ENCODE measurements around the gene SOX6. TPM values are rescaled to one million over a fixed set of nuclear protein-coding genes. Genes with fewer than 3 reads are reported as not detected.

Gene SOX6
- total RNA-seq, 1 donor from 2014 or later, result 13.2 TPM

GRCh38 chr11:16223558-16223957 lies 132.8 kb downstream of the SOX6 start:
- no peak for FAIRE-seq
- H3K4me1 Mint-ChIP-seq (ENCODE audit: low read depth, unreplicated experiment), result peaks cover 9% of the 10 kb centered on the region
- no peaks in the 10 kb centered on the region for H3K36me3 Mint-ChIP-seq (ENCODE audit: low read depth, unreplicated experiment)

GRCh38 chr11:16217631-16218030 lies 138.7 kb downstream of the SOX6 start:
- TF ChIP-seq EZH2 (IDR thresholded peaks at IDR 0.05; ENCODE audit: insufficient read depth, low read length) (no peak), CTCF (IDR thresholded peaks at IDR 0.05; ENCODE audit: insufficient read depth, low read depth, low read length) (no peak)
- no peaks in the 10 kb centered on the region for H3K27me3 Mint-ChIP-seq (ENCODE audit: low read depth, unreplicated experiment)
- peak; percentile 63 for DNase-seq (ENCODE audit: low read depth)

More at GRCh38 chr11:16223558-16223957, 132.8 kb downstream of the SOX6 start:
- no peak overlapping the region for H3K27ac Mint-ChIP-seq (ENCODE audit: unreplicated experiment)
- DNase-seq (ENCODE audit: low read depth), result no peak
- TF ChIP-seq EZH2 (IDR thresholded peaks at IDR 0.05; ENCODE audit: insufficient read depth, low read length) (no peak), CTCF (IDR thresholded peaks at IDR 0.05; ENCODE audit: insufficient read depth, low read depth, low read length) (no peak)
- Histone ChIP-seq H3K36me3 (ENCODE audit: insufficient read depth, low read length) (no peaks in the 10 kb centered on the region), H3K9ac (ENCODE audit: low read length) (no peak overlapping the region), H3K4me3 (ENCODE audit: insufficient read depth, low read depth, low read length) (no peak overlapping the region), H2AFZ (ENCODE audit: low read depth, low read length) (no peak overlapping the region), H4K20me1 (ENCODE audit: insufficient read depth, low read length) (no peaks in the 10 kb centered on the region), H3K9me3 (ENCODE audit: insufficient read depth, low read depth, low read length) (no peaks in the 10 kb centered on the region), H3K4me1 (ENCODE audit: insufficient read depth, low read length) (no peaks in the 10 kb centered on the region), H3K27me3 (ENCODE audit: insufficient read depth, low read length) (no peaks in the 10 kb centered on the region), H3K27ac (ENCODE audit: low read depth, low read length) (no peak overlapping the region), H3K4me2 (ENCODE audit: low read length) (no peak overlapping the region), H3K79me2 (ENCODE audit: insufficient read depth, low read length) (no peaks in the 10 kb centered on the region)
- no peaks in the 10 kb centered on the region for H3K9me3 Mint-ChIP-seq (ENCODE audit: unreplicated experiment)
- no peaks in the 10 kb centered on the region for H3K27me3 Mint-ChIP-seq (ENCODE audit: low read depth, unreplicated experiment)
- H3K4me3 Mint-ChIP-seq (ENCODE audit: unreplicated experiment), result no peak overlapping the region

GRCh38 chr11:16216831-16217230 lies 139.5 kb downstream of the SOX6 start:
- Histone ChIP-seq H3K27me3 (ENCODE audit: insufficient read depth, low read length) (no peaks in the 10 kb centered on the region), H4K20me1 (ENCODE audit: insufficient read depth, low read length) (no peaks in the 10 kb centered on the region), H3K9ac (ENCODE audit: low read length) (no peak overlapping the region), H3K9me3 (ENCODE audit: insufficient read depth, low read depth, low read length) (no peaks in the 10 kb centered on the region), H3K27ac (ENCODE audit: low read depth, low read length) (no peak overlapping the region), H3K4me2 (ENCODE audit: low read length) (no peak overlapping the region), H2AFZ (ENCODE audit: low read depth, low read length) (no peak overlapping the region), H3K79me2 (ENCODE audit: insufficient read depth, low read length) (no peaks in the 10 kb centered on the region), H3K36me3 (ENCODE audit: insufficient read depth, low read length) (no peaks in the 10 kb centered on the region), H3K4me3 (ENCODE audit: insufficient read depth, low read depth, low read length) (no peak overlapping the region), H3K4me1 (ENCODE audit: insufficient read depth, low read length) (no peaks in the 10 kb centered on the region)
- TF ChIP-seq EZH2 (IDR thresholded peaks at IDR 0.05; ENCODE audit: insufficient read depth, low read length), result no peak
- no peak for TF ChIP-seq CTCF (IDR thresholded peaks at IDR 0.05; ENCODE audit: insufficient read depth, low read depth, low read length)
- no peak for DNase-seq (ENCODE audit: low read depth)
- Mint-ChIP-seq H3K27ac (ENCODE audit: unreplicated experiment) (no peak overlapping the region), H3K9me3 (ENCODE audit: unreplicated experiment) (no peaks in the 10 kb centered on the region), H3K27me3 (ENCODE audit: low read depth, unreplicated experiment) (no peaks in the 10 kb centered on the region), H3K4me1 (ENCODE audit: low read depth, unreplicated experiment) (peaks cover 5% of the 10 kb centered on the region), H3K4me3 (ENCODE audit: unreplicated experiment) (no peak overlapping the region), H3K36me3 (ENCODE audit: low read depth, unreplicated experiment) (no peaks in the 10 kb centered on the region)
- FAIRE-seq, result no peak

More at GRCh38 chr11:16217631-16218030, 138.7 kb downstream of the SOX6 start:
- H3K36me3 ChIP-seq (ENCODE audit: insufficient read depth, low read length), result no peaks in the 10 kb centered on the region
- H3K79me2 ChIP-seq (ENCODE audit: insufficient read depth, low read length), result no peaks in the 10 kb centered on the region
- H2AFZ ChIP-seq (ENCODE audit: low read depth, low read length), result no peak overlapping the region
- Mint-ChIP-seq H3K9me3 (ENCODE audit: unreplicated experiment) (no peaks in the 10 kb centered on the region), H3K36me3 (ENCODE audit: low read depth, unreplicated experiment) (no peaks in the 10 kb centered on the region), H3K27ac (ENCODE audit: unreplicated experiment) (no peak overlapping the region), H3K4me3 (ENCODE audit: unreplicated experiment) (no peak overlapping the region), H3K4me1 (ENCODE audit: low read depth, unreplicated experiment) (peaks cover 5% of the 10 kb centered on the region)
- H3K9me3 ChIP-seq (ENCODE audit: insufficient read depth, low read depth, low read length), result no peaks in the 10 kb centered on the region
- H3K4me3 ChIP-seq (ENCODE audit: insufficient read depth, low read depth, low read length), result no peak overlapping the region
- no peaks in the 10 kb centered on the region for H3K4me1 ChIP-seq (ENCODE audit: insufficient read depth, low read length)
- H3K27me3 ChIP-seq (ENCODE audit: insufficient read depth, low read length), result no peaks in the 10 kb centered on the region
- H4K20me1 ChIP-seq (ENCODE audit: insufficient read depth, low read length), result no peaks in the 10 kb centered on the region
- no peak overlapping the region for H3K4me2 ChIP-seq (ENCODE audit: low read length)
- no peak for FAIRE-seq
- H3K27ac ChIP-seq (ENCODE audit: low read depth, low read length), result no peak overlapping the region
- H3K9ac ChIP-seq (ENCODE audit: low read length), result no peak overlapping the region

Data from astrocyte (in vitro differentiated cells and primary cell).